DMS 273 (cell line): ENCODE data around the gene TEAD2.

Experiments
- DNase-seq: peaks from one replicate; lab custom pipeline; 2025; ENCODE audit not compliant: unreplicated experiment; lab: John Stamatoyannopoulos, UW

The TEAD2 gene

DNA sequence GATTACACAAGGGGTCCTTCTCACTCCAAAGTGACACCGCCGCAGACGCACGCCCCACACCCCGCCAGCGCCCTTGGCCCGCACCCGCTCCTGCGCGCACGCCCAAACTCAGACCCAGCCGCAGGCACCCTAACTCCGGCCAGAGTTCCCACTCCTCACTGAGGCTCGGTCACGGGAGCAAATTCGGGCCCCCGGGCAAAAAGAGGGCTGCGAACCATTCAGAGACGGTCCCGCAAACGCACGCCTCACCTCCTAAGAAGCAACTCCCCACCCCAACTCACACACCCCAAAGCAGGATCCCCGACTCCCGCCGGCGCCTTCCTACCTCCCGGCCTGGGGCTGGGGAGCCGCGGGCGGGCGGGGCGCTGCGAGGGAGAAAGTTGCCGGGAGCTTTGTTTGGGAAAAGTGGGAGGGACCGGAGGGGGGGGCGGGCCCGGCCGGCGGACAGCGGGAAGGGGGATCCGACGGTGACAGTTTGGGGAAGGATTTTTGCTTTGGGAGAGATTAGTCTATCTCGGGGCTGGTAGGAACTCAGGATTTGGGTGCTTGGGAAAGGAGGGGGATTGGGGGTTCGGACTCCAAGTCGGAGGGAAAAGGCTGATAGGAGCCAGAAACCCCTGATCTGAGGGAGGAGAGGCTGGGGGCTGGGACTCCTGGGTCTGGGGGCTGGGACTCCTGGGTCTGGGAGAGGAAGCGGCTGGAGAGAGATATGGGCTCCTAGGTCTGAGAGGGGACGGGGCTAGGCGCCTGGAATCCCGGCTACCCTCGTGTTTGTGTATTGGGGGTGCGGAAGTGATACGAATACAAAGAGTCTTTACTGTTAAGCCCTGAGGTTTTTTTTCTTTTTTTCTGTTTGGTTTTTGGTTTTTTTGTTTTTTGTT is at the start of gene TEAD2:
Gene TEAD2, minus strand, starts transcription at position 369 of the 881 bp plus-strand sequence. CDS start 2,341 bp downstream, outside the sequence.
- peak; percentile 86 for DNase-seq

DNA sequence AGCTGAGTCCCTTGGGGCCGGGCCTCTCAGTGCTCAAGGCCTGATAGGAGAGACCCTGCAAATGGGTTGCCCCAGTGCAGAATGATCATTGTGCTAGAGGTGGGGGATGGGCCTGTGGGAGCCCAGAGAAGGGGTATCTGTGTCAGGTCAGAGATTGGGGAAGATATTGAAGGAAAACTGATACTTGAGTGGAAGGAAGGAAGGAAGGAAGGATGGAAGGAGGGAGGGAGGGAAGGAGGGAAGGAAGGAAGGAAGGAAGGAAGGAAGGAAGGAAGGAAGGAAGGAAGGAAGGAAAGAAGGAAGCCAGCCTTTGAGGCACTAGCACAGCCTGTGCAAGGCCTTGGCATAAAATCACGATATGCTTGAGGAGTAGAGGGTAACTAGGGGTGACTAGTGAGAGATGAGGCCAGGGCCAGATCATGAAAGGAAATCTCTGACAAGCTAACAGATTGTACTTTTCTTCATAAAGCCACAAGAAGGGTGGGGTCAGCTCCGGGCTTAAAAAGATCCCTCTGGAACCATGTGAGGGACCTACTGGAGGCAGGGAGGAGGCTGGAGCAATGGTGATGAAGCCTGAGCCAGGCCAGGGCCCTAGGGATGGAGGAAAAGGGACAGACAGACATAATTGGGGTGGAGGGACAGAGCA is 49.6 kb upstream of the TEAD2 start:
- no peak for DNase-seq

DNA sequence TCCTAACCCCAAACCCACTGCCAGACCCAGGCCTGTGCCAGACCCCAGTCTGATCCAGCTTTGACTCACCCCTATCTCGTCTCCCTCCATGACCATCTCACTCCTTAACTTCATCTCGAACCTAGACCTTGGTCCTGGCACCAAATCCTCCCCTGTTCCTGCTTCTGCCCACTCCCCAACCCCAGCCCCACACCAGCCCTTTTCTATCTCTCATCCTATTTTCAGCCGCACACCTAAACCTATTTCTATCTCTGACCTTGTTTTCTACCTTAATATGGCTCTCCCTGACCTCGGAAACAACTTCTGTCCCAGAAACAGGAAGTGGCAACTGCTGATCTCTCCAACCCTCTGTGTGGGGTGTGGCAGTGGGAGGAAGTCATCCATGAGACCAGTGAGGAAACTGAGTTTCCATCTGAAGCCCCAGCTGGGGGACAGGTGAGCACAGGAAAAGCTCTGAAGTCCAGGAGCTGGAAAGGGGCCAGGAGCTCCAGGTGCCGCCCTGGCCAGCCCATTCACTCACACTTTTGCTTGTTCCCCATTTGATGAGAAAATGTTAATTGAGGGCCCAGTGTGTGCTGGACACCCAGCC is 47.3 kb upstream of the TEAD2 start:
- DNase-seq, result no peak

DNA sequence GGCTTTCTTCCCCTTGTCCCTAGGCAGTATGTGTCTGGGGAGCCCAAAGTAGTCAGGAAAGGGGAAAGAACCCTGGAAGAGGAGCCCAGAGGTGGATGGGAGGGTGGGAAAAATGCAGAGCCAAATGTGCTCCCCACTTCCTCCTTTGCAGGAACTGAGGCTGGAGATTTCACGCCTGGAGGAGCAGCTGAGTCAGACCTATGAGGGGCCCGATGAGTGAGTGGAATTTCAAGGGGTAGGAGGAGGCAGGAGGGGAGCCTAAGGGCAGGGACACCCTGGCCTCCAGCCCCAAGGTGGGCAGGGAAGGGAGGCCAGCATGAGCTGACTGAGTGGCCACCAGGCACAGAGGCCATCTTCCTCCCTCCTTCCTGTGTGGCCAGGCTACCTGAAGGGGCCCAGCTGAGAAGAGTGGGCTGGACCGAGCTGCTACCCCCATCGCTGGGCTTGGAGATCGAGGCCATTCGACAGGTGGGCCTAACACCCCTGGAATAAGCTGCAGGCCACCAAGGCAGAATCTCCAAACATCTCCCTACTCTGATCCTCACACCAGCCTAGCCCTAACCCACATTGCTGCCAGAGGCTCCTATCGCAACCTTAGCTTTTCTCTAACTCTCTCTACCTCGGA is 46.7 kb upstream of the TEAD2 start:
- no peak for DNase-seq

DNA sequence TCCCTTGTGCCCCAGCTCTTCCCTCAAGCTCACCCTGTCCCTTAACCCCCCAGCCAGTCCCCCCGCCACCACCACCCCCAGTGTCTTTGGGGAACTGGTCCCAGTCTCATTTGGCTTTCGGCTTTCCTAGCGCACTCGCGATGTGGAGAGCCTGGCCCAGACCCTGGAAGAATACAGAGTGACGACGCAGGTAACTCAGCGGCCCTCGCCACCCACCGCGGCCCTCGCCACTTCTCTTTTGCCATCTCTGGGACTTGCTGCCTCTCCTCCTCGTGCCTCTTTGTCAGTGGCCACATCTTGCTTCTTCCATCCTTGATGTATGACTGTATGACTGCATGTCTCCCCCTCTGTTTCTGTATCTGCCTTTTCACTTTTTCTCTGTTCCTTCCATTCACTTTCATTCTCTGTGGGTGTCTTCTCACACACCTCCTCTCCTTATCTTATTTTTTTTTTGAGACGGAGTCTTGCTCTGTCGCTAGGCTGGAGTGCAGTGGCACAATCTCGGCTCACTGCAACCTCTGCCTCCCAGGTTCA is 45.3 kb upstream of the TEAD2 start:
- no peak for DNase-seq

DNA sequence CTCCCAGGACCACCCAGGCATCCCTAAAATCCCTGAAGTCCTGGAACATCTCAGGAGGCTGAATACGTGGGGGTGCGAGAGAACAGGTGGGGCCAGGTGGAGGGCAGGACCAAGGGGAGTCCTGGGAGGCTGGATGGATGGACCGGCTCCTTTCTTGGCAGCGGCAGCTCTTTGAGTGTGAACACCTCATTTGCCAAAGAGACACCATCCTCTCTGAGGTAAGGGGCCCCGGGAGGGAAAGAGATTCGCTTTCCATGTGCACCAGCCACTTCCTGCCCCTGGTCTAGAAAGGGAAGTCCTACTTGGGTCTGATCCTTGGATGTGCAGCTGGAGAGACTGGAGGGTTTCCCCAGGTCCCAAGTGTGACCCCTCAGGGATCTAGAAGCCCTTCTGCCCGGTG is 44.9 kb upstream of the TEAD2 start:
- no peak for DNase-seq

DNA sequence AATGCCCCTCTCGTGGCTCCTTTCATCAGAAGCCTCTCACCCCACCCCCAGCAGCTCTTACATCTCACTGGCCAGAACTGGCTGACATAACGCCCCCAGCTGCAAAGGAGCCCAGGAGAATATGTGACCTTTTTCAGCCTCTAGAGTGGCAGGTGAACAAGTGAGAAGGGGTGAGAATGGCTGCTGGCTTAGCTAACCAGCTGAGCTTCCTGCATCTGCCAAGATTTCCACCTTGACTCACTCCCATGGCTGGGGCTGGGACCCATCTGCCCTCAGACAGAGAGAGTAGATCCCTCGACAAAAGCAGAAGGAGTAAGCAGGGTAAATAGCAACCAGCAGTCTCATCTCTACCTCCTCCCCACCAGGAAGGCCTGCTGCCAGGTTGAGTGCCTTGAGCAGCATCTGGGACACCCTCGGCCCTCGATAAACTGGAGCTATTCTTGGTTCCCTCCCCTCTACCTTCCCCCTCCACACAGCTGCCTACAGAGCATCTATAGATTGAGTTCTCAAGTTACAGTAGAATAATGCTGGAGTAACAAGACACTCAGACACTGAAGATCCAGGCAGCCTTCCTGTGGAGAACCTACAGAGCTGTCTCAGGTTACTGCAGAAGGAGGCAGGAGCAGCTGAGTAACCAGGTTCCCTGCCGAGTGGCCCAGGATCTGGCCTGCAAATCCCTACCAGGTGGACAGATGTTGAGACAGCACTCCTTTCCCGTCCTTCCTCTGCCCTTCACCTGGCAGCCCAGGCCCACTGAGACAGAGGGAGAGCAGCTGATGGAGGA is 41.4 kb upstream of the TEAD2 start:
- DNase-seq, result peak; percentile 98

DNA sequence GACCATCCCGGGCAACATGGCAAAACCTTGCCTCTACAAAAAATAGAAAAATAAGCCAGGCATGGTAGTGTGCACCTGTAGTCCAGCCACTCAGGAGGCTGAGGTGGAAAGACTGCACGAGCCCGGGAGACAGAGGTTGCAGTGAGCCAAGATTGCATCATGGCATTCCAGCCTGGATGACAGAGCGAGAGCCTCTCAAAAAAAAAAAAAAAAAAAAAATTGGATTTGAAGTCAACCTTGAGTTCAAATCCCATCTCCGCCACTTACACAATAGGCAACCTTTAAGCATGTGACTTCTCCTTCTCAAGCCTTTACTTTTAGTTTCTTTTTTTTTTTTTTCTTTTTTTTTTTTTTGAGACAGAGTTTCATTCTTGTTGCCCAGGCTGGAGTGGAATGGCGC is 37.8 kb upstream of the TEAD2 start:
- no peak for DNase-seq

DNA sequence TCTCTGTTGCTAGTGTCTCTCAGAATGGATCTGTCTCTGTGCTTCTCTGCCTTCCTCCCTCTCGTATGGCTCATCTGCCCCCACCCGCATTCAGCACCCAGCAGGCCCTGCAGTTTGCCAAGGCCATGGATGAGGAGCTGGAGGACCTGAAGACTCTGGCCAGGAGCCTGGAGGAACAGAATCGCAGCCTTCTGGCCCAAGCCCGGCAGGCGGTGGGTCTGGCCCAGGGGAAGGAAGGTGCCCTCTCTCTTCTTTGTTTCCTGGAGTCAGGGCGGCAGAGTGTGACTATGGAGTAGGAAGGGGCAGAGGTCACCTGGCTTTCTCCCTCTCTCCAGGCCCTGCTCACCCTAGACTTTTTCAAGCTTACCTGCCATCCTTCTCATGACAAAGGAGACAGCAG is 36.7 kb upstream of the TEAD2 start:
- no peak for DNase-seq

DNA sequence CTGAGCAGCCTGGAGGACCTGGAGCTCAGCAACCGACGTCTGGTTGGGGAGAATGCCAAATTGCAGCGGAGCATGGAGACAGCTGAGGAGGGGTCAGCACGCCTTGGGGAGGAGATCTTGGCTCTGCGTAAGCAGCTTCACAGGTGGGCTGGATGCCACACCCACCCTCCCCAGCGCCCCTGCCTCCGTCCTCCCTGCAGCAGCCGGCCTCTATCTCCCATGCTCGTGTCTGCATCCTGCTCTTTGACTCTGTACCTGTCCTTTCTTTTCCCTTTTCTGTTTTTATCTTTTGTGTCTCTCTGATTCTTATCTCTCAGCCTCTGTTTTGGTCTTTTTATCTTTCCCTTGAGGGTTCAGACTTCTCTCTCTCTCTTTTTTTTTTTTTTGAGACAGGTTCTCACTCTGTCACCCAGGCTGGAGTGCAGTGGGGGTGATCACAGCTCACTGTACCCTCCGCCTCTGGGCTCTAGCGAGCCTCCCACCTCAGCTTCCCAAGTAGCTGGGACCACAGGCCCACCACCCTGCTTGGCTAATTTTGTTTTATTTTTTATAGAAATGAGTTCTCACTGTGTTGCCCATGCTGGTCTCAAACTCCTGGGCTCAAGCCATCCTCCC is 35.9 kb upstream of the TEAD2 start:
- no peak for DNase-seq

DNA sequence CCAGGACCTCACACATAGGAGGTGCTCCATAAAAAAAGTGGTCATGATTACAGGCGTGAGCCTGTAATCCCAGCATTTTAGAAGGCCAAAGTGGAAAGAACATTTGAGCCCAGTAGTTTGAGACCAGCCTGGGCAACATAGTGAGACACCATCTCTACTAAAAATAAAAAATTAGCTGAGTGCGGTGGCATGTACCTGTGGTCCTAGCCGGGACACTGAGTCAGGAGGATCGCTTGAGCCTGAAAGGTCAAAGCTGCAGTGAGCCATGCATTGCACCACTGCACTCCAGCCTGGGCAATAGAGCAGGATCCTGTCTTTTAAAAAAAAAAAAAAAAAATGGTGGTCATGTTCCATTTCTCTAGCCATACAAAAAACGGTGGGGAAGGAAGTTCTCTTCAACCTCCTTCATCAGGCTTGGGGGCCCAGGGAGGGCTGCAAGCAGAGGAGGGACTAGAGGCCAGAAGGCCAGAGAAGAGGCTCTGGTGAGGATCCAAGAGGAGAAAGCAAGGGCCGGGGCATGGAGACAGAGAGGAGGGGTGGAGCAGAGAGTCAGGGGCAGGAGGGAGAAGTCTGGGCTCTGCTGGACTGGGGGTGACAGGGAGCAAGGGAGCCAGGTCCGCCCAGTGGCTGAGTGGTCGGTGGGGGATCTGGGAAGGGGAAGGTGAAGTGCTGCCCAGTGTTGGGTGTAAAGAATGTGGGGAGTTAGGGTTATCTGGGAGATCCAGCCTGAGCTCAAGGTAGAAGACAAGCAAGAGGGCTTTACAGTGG is 34.7 kb upstream of the TEAD2 start:
- DNase-seq, result no peak

DNA sequence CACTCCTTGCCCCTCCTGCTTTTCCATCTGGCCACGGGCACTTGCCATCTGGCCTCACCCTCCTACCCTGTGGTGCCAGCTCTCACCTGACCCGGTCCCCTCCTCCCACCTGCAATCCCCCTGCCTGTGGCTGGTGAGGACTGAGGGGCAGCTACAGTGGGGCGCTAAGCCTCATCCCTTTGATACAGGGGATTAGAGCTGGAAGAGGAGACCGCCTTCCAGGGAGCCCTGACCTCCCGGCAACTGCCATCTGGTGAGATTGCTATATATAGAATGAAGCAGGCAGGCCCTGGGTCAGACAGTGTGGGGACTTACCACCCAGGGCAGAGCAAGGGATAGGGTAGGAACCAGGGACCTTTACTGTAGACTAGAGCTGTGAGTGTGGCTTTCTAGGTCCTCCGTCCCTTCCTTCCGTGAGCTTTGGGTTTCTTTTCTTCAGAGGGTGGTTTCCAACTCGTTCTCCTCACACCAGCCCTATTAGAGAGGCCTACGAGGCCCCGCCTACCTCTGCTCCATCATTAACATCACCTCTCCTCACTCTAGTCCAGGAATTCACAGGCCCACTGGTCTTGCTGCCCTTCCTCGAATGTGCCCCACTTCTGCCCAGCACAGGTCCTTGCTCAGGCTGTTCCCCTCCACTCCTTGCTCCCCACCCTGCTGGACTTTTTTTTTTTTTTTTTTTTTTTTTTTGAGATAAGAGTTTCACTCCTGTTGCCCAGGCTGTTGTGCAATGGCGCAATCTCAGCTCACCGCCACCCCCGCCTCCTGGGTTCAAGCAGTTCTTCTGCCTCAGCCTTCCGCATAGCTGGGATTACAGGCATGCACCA is 33.6 kb upstream of the TEAD2 start:
- peak; percentile 89 for DNase-seq

DNA sequence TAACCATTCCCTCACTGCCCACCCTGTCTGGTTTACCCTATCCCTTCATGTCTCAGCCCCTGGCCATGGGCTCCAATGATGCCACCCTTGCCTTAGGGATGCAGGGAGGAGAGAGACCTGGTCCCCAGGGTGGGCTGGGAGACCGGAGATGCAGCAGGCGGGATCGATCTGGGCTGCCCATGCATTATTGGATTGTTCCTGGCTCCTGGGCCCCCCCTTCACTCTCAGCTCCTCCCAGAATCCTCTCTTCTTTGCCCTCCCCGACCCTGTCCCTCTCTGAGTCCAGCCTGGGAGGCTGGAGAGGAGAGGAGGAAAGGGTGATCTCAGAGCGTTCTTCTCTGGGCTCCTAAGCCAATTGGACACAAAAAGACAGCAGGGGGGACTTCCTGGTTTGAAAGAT is 31.7 kb upstream of the TEAD2 start:
- DNase-seq, result no peak

DNA sequence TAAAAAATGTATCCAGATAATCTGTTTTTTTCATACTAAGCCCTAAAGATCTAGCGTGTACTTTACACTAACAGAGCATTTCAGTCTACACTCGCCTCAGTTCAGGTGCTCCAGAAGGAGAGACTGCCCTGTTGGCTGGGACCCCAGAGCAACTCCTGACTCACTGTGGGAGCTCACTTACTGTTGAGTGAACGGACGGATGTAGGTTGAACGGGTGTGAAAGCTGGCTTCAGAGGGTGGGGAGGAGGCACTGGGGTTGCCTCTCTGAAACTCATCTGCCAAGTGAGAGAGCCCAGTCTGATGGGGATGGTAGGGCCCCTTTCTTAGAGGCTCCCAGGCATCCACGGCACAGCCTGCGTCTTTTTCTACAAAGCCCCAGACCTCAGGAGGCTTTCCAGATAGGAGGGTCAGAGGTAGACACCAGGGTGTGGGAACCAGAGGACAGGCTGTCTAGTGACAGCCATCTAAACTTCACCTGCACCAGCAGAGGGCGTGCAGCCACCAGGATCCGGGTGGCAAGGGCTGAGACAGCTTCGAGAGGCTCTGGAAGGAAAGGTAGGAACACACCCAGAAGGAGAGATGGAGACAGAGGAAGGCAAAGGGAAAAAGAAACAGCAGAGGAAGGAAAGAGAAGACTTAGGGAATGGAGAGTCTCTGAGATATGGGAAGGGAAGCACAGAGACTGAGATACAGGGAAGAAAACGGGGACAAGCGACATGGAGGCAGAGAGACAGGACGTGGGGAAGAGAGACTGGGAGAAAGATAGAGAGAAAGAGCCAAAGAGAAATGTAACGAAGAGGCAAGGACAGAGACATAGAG is 29.6 kb upstream of the TEAD2 start:
- peak; percentile 93 for DNase-seq

DNA sequence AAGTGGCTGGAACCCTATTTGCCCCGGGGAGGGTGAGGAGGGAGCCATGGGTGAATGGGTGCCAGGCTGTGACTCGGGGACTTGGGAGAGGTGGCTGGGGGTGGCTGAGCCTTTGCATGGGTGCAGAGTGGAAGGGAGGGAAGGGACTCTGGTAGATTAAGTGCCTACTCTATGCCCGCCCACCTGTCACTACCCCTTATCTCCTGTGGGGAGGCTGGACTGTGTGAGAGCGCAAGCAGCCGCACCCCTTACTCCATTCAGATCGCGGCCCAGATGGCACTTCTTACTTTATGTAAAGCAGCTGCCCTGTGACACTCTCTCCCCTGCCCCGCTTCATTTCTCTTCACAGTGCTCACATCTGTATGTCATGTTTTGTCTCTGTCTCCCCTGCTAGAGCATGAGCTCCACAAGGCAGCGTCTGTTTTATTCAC is 28.7 kb upstream of the TEAD2 start:
- DNase-seq, result peak; percentile 53

DNA sequence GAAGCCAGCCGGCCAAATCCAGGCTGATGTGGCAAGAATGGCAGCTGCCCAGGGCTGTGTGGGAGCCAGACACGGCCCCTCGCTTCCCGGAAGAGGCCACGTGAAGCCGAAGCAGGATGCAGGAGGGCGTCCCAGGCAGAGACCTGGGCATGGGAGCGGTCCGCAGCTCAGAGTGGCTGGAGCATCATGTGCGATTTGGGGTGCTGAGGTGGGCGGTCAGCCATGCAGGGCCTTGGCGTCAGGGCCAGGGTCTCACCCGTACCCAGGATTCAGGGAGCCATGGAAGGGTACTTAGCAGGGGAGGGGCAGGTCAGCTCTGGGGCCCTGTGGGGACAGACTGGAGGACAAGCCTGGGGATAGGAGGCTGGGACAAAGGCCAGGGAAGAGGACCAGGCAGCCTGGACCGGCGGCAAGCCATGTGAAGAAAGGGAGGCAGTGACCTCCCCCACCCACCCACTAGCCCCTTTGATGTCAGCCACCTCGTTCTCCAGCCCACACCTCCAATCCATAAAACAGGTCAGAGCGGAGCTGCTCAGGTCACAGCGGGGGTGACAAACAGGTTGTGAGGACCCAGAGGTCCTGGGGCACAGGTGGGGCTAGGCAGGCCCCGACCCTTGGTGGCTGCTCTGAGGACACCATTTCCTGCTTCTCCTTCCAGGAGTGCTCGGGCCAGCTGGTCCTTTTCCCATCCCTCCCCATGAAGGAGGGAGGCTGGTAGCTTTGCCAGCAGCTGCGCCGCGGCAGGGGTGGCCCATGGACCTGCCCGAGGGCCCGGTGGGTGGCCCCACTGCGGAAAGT is 28.1 kb upstream of the TEAD2 start:
- DNase-seq, result peak; percentile 53

DNA sequence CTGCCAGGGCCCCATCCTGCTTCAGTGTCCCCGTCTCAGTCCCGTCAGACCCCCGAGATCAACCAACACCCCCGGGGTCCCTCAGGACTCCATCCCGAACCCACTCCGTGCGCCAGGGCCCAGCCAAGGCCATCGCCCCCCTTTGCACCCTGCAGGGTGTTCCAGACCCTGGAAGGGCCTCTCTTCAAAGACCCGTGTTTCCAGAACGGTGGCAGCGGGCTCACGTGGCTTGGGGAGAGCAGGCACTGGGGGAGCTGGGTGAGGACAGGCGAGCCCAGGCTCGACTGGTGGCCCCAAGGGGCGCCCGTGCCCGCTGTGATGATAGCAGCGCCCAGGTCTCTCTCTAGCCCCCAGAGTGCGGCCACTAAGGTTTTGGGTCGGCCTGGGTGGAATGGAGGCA is 27.2 kb upstream of the TEAD2 start:
- DNase-seq, result no peak
